ENCODE measurements around the gene PAMR1.

PAMR1 gene

DNA sequence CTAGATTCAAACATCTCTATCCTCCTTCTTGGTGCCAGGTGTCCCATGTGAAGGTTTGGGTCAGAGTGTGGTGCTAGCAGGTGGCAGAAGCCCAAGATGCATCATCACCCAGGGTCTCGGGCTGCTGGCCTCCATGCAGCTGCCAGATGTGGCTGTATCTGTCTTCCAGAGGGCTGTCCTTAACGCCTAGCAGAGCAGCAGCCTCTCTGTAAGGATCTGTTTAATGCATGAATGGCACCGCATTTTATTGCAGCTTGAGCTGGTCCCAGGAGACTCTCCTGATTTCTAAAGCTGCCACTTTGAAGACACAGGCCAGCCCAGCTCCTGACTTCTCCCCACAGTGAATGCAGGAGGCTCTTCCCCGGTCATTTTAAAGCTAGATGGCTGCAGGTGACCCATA lies 132.3 kb downstream of the PAMR1 start:
- DNase-seq = no peak

DNA sequence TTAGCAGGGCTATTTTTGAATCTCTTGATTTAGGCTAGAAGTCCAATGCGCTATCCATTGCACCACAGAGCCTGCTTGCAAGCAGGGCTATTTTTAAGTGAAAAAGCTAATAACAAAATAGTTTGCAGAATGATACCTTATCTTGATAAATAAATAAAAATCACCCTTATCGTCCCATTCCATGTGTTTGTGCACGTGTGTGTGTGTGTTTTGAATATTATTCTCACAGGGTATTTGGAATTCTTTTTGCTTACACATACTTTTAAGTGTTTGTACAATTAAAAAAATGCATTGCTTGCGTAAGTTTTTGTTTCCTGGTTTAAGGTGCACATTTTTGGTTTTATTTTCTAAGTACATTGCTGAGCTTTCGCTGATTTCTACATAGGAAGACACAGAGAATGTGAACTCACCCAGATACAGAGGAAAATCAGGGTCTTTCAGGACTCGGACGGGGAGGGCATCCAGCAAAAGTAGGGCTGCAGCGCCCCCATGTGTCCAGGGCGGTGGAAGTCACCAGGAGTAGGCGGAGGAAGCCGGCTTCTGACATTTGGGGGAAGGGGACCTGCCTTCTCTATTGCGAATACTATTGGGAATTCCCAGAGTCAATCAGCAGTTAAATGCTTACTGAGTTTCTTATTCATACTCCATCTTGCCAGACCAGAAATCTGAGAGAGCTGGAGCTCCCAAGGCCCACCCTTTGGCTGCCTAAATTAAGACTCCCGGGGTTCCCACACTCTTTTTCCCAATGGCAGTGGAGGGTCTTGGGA lies 133.3 kb downstream of the PAMR1 start:
- peak; percentile 86 to 93 (median 91) for DNase-seq

DNA sequence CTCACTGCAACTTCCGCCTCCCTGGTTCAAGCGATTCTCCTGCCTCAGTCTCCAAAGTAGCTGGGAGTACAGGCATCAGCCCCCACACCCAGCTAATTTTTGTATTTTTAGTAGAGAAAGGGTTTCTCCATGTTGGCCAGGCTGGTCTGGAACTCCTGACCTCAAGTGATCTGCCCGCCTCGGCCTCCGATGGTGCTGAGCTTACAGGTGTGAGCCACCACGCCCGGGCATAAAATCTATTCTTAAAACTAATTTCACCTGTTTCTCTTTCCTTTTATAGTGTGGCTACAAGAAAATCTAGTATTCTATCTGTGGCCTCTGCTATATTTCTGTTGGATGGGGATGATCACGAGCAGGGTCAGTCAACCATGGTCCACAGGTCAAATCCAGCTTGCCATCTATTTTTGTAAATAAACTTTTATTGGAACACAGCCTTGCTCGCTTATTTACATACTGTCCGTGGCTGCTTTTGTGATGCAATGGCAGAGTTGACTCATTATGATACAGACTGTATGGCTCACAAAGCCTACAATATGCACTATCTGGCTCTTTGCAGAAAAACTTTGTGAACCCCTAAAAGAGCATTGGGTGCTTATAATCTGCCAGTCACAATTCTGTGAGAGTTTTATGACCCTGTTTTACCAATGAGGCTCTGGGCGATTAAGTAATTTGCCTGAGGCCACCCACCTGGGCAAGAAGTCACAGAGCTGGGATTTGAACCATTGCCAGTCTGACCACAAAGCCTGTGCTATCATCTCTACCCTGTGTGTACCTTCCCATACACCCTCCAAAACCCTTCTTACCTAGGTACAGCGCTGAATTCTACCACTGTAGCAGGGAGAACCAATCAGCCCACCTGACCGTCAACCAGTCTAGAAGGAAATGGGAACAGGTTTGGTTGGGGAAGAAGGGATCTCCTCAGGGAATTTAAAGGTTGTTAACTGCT lies 134.4 kb downstream of the PAMR1 start:
- peak; percentile 43 to 77 (median 66) for DNase-seq

DNA sequence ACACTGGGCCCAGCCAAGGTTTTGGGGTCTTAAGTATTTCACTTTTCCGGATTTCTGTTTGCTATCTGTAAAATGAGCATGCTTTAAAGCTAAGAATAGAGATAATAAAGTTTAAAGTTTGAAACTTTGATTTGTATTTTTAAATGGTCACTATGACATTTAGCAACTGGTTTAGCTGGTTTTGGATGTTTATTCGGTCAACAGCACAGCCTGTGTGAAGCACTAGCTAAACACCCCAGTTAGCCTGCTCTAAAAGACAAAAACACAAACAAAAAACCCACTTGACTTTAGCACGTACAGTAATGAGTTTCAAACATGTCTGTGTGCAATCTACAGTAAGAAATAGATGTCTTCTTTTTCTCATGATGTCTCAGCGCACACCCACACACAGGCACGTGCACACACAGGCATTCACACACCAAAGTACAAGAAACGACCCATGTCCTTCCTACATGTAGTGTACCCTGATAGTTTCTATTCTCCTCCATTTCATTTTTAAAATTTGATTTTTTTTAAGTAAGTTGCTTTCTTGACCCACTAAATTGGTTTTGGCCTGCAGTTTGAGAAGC lies 135.4 kb downstream of the PAMR1 start:
- no peak for DNase-seq

GRCh38 chr11:35389112-35389511 lies 136.3 kb downstream of the PAMR1 start:
- no peak for DNase-seq

DNA sequence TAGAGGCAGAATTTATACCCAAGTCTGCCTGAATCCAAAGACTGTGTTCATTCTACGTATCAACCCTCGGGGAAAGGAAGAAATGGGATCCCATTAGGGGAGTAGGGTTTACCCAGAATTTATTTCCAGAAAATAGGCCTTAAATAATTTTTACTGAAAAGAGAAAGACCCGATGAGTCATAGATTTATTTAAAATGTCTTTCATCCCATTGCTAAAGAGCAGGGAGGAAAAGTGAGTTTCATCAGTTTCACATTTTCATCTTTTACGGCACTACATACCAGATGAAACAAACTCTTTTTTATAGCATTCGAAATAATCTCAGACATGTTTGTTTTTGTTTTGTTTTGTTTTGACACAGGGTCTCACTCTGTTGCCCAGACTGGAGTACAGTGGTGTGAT lies 137.4 kb downstream of the PAMR1 start:
- DNase-seq = no peak

DNA sequence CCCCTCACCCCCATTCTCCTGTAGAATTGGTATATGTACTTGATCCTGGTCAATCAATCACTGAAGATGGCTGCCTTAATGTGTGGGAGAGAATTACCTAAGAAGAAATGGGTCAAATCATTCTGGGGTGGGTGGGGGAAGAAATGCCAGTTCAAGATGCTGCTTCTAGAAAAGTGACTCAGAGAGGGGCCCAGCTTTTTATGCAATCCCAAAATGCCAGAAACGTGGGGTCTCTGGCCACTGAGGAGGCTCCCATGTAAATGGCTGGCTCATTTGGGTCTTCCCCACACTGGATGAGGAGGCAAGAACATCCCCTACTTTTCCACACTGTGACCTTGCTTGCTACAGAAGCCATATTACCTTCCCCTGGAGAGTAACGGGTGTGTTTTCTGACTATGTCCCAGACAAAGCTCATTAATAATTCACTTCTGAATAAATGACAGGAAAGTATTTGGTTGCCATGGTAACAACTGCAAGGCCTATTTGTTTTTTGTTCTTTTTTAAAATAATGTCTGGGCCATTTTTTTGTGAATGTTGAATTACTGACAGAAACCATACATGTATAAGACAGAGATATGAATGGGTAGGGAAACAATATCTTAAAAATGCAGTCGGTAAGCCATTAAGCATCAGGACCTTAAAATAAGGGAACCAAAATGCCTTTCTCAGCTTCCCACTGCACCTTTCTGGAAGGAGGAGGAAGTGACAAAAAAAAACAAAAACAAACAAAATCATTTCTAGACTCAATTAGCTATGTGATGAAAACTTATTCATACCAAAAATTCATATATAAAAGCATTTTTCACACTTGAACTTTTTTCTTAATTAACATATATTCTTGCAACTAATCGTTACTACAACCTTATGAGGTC lies 138.1 kb downstream of the PAMR1 start:
- DNase-seq = peak in 2 of 4 experiments; percentile 23 to 67

GRCh38 chr11:35383953-35384352 lies 141.5 kb downstream of the PAMR1 start:
- no peak for DNase-seq

Measured in suppressor macrophage (primary cell).